Sigmoid colon (tissue), 4 donors: ENCODE results near the gene GMDS.

Experiments
- CTCF ChIP-seq, 4 experiments: fragments of 450-650 bp in 3 of 4; fragments of 200-600 bp in 1 of 4; IDR thresholded peaks; one replicate each; pipeline ENCODE4 v1.5.1; 2016 to 2019; ENCODE audit warnings: antibody characterized with exemption in 4 of 4, mild to moderate bottlenecking in 3 of 4, moderate library complexity in 2 of 4
- EP300 ChIP-seq, 4 donors: sonication (generic); formaldehyde crosslinking; IDR thresholded peaks; one replicate each; pipeline ENCODE4 v1.6.1; 2017; ENCODE audit warnings: antibody characterized with exemption in 4 of 4
- POLR2A ChIP-seq, 2 donors: fragments of 450-650 bp; IDR thresholded peaks; one replicate each; pipeline ENCODE4 v1.6.1; 2016; ENCODE audit warnings: antibody characterized with exemption in 2 of 2, mild to moderate bottlenecking in 2 of 2, moderate library complexity in 2 of 2
- POLR2AphosphoS5 ChIP-seq, 4 donors: sonication (generic); formaldehyde crosslinking; IDR thresholded peaks; one replicate each; pipeline ENCODE4 v1.6.1; 2017; ENCODE audit warnings: antibody characterized with exemption in 4 of 4

DNA sequence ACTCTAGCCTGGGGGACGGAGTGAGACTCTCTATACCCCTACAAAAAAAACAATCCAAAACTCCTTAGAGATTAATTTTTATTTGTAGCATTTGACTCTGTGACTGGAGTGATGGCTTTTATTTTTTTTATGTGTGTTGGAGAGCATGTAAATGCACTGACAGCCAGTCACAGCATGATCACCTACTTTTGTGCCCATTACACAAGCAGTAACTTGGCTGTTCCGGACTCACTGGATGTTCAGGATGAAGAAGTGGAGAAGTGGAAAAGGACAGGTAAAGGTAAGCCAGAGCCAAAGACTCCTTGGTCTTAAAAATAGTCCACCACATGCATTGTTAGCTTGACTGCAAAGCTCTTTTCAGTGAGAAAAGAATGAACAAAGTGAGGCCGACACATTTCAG, 413.0 kb downstream of the GMDS start:
- TF ChIP-seq POLR2AphosphoS5 (IDR thresholded peaks at IDR 0.05): no peak
- TF ChIP-seq POLR2A (IDR thresholded peaks at IDR 0.05): no peak
- no peak for TF ChIP-seq CTCF (IDR thresholded peaks at IDR 0.05)
- TF ChIP-seq EP300 (IDR thresholded peaks at IDR 0.05): no peak
